Mucosa of rectum (tissue), 2 donors: Measurements from ENCODE around the gene MT1G.
A peak's percentile ranks its signal among the peaks of the same experiment; 100 is the strongest.
"Not testable (repeated sequence)": the region's sequence is repeated elsewhere in the genome, so short reads cannot be mapped to it uniquely, and the experiment has no call there.

Experiments
- H3K27ac ChIP-seq, 2 donors: one replicate each; pipeline ENCODE4 v1.7.0; 2013; ENCODE audit warnings: inconsistent platforms in 2 of 2, low read depth in 2 of 2, low read length in 2 of 2
- H3K27me3 ChIP-seq, 2 donors: one replicate each; pipeline ENCODE4 v1.7.0; 2013; ENCODE audit warnings: low read length in 2 of 2; ENCODE audit not compliant: control insufficient read depth in 2 of 2, insufficient read depth in 2 of 2
- H3K36me3 ChIP-seq, 2 donors: one replicate each; pipeline ENCODE4 v1.7.0; 2013; ENCODE audit warnings: low read length in 2 of 2; ENCODE audit not compliant: control insufficient read depth in 2 of 2, insufficient read depth in 2 of 2
- H3K4me1 ChIP-seq, 2 donors: one replicate each; pipeline ENCODE4 v1.7.0; 2013; ENCODE audit warnings: low read length in 2 of 2, mild to moderate bottlenecking in 1 of 2; ENCODE audit not compliant: control insufficient read depth in 2 of 2, insufficient read depth in 2 of 2
- H3K4me3 ChIP-seq, 2 donors: one replicate each; pipeline ENCODE4 v1.7.0; 2013; ENCODE audit warnings: low read length in 2 of 2
- H3K9ac ChIP-seq, 2 donors: one replicate each; pipeline ENCODE4 v1.7.0; 2013; ENCODE audit warnings: low read length in 2 of 2, low read depth in 1 of 2, mild to moderate bottlenecking in 1 of 2
- H3K9me3 ChIP-seq, 2 donors: one replicate each; pipeline ENCODE4 v1.7.0; 2013; ENCODE audit warnings: low read length in 2 of 2; ENCODE audit not compliant: control insufficient read depth in 2 of 2
- donor health status: healthy.
- donor health status: Normal muscosa, but diverticular disease.

MT1G gene

DNA sequence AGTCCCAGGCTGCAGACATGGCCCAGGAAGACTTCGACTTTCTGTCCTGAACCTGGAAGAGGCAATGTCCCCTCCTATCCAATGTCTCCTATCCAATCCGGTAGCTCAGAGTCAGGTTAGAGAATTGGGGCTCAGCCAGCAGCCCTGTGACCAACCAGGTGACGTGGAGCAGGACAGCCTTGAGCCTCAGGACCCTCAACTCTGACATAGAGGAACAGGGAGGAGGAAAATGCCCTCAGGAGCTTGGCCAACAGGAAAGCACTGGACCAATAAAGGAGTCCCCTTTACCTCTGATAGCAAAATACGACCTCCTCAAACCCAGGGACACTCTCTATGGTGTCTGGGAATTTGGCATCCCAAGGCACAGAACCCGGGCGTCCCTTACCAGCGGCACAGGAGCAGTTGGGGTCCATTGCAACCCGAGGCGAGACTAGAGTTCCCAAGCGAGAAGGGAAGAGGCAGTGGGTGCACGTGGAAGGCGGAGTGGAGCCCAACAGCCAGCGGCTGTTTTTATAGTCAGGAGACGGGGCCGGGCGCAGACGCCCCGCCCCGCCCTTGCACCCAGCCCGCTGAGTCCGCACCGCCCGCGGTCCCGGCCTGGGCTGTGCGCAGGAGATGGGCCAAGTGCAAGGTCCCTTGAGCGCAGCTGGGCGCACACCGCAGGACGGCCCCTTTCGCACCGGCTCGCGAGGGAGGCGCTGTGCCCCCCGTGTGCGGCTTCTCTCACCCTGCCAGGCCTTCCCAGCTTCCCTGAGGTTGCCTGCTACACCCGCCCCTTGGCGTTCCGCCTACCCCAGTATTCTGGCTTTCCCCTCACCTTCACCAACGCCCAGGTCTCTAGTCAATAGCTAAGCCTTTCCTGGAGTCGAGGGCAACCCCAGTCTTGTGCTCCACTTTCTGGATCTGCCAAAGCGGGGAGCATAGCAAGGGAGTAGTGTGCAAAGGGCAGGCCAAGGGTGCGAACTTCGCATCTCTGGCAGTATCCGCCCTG lies at the start of gene MT1G:
Gene MT1G (minus strand): TSS at position 485 of the 991 bp plus-strand sequence. CDS start 72 bp downstream, at position 413.
- H3K36me3 ChIP-seq, result no peaks in the 10 kb centered on the region
- no peaks in the 10 kb centered on the region for H3K9me3 ChIP-seq
- peaks cover 22 to 36% of the 10 kb centered on the region in 2 donors for H3K27me3 ChIP-seq
- H3K27ac ChIP-seq, result peak within 1 kb of the TSS; percentile 84
- peaks cover 27 to 31% of the 10 kb centered on the region in 2 donors for H3K4me1 ChIP-seq
- H3K4me3 ChIP-seq, result peak within 1 kb of the TSS; percentile 80 to 82
- peak within 1 kb of the TSS; percentile 75 to 84 for H3K9ac ChIP-seq

DNA sequence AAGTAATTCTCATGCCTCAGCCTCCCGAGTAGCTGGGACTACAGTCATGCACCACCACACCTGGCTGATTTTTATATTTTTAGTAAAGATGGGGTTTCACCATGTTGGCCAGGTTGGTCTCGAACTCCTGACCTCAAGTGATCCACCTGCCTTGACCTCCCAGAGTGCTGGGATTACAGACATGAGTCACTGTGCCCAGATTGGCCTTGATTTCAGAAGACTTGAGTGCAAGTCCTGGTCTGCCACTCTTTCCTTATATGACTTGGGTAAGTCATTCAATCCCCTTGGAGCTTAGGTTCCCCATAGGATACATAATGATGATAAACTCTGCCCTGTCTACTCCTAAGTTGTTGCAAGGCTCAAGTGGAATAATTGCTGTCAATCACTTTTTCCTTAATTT lies 49.7 kb upstream of the MT1G start:
- not testable (repeated sequence) for H3K36me3 ChIP-seq, H3K4me3 ChIP-seq, H3K27me3 ChIP-seq, H3K9me3 ChIP-seq, H3K9ac ChIP-seq, H3K4me1 ChIP-seq, H3K27ac ChIP-seq

- no peak overlapping the region for H3K4me3 ChIP-seq
- H3K9ac ChIP-seq, result no peak overlapping the region
Measured at GRCh38 chr16:56716761-56717160, 48.9 kb upstream of the MT1G start.

DNA sequence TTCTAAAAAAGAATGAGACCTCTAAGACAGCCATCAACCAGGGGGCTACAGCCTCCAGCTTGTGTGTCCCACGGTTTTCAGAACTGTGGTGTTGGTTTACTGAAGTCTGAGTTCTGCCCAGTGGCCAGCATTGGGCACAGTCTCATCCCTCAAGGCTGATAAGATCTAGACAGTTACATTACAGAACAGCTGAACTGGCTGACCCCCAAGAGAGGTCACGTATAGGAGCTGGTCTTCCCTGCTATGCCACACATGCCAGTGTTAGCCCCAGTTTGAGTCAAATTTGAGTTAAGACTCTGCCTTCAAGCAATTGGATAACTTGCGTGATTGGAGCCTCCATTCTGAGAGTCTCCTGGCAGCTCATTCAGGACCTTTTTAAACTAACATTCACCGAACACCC lies 47.3 kb upstream of the MT1G start:
- H3K4me3 ChIP-seq, result no peak overlapping the region
- no peaks in the 10 kb centered on the region for H3K36me3 ChIP-seq
- no peaks in the 10 kb centered on the region for H3K4me1 ChIP-seq
- no peak overlapping the region for H3K27ac ChIP-seq
- H3K9me3 ChIP-seq, result no peaks in the 10 kb centered on the region
- H3K9ac ChIP-seq, result no peak overlapping the region
- no peaks in the 10 kb centered on the region for H3K27me3 ChIP-seq

More at GRCh38 chr16:56716761-56717160, 48.9 kb upstream of the MT1G start:
- no peaks in the 10 kb centered on the region for H3K4me1 ChIP-seq
- no peak overlapping the region for H3K27ac ChIP-seq
- H3K27me3 ChIP-seq, result no peaks in the 10 kb centered on the region
- H3K36me3 ChIP-seq, result no peaks in the 10 kb centered on the region
- H3K9me3 ChIP-seq, result no peaks in the 10 kb centered on the region

GRCh38 chr16:56713794-56714193 lies 45.9 kb upstream of the MT1G start:
- H3K27ac ChIP-seq, result no peak overlapping the region
- H3K4me1 ChIP-seq, result no peaks in the 10 kb centered on the region
- no peak overlapping the region for H3K9ac ChIP-seq
- no peak overlapping the region for H3K4me3 ChIP-seq
- H3K27me3 ChIP-seq, result no peaks in the 10 kb centered on the region
- H3K36me3 ChIP-seq, result no peaks in the 10 kb centered on the region
- H3K9me3 ChIP-seq, result no peaks in the 10 kb centered on the region

DNA sequence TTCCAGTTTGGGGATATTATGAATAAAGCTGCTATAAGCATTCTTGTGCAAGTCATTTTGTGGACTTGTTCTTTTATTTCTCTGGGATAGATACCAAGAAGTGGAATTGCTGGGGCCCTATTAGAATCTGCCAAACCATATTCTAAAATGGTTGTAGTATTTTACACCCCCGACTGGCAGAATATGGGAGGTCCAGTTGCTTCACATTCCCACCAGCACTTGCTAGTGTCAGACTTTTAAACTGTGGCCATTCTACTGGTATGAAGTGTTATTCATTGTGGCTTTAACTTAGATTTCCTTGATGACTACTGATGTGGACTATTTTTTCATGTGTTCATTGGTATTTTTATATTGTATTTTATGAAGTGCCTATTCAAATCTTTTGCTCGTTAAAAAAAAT lies 44.0 kb upstream of the MT1G start:
- no peak overlapping the region for H3K4me3 ChIP-seq
- no peaks in the 10 kb centered on the region for H3K27me3 ChIP-seq
- H3K4me1 ChIP-seq, result no peaks in the 10 kb centered on the region
- H3K9ac ChIP-seq, result no peak overlapping the region
- H3K9me3 ChIP-seq, result no peaks in the 10 kb centered on the region
- no peak overlapping the region for H3K27ac ChIP-seq
- no peaks in the 10 kb centered on the region for H3K36me3 ChIP-seq

DNA sequence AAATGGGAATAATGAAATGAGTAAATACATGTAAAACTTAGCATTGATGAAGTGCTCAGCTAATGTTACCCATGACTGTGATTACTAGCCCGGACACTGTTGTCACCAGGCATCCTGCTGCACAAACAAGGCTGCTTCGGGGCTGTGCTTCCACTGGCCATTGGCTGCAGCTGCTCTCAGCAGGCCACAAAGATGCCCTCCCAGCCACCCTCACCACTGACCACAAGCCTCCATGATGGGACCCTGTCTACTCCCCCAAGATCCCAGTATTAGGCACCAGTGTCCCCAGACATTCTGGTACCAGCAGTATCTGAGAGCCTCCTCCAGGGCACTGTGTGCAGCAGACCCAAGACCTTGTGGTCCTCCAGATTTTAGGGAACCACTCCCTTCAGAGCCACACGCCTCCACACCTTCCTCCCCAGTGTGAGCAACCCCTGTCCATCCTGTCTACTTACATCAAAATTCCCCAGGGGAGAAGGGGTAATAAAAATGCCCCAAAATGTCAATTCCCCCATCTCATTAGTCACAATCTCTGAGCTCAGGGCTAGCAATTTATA lies 42.4 kb upstream of the MT1G start:
- no peak overlapping the region for H3K4me3 ChIP-seq

DNA sequence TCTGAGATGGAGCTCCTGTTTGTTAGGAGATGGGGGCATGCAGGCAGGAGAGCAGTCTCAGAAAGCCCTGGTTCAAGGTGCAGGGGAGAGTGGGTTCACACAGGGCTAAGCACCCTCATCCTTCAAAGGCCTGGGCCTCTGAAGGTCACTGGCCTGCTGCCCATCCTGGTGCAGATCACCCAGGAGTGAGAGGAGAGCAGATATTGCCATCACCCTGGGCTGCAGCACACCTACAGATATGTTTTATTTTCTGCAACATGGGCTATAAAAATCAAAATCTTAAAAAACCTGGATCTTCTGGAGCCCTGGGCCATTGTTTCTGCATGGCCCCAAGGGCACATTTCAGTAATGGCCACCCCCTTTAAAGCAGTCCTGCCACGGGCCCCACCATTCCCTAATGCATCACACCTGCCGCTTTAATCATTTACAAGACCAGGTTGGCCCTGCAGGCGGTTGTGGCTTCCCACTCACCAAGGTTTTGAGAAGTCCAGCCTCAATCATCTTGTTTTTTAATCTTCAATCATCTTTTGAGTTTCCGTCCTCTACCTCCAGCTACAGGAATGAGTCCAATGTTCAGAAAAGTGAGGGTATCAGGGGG lies 41.7 kb upstream of the MT1G start:
- no peak overlapping the region for H3K9ac ChIP-seq
- no peaks in the 10 kb centered on the region for H3K36me3 ChIP-seq
- no peaks in the 10 kb centered on the region for H3K4me1 ChIP-seq
- no peaks in the 10 kb centered on the region for H3K27me3 ChIP-seq
- H3K9me3 ChIP-seq, result no peaks in the 10 kb centered on the region
- H3K4me3 ChIP-seq, result no peak overlapping the region
- H3K27ac ChIP-seq, result no peak overlapping the region

More for the DNA sequence above, 42.4 kb upstream of the MT1G start:
- no peaks in the 10 kb centered on the region for H3K36me3 ChIP-seq
- no peak overlapping the region for H3K9ac ChIP-seq
- no peak overlapping the region for H3K27ac ChIP-seq
- no peaks in the 10 kb centered on the region for H3K9me3 ChIP-seq
- H3K4me1 ChIP-seq, result no peaks in the 10 kb centered on the region
- H3K27me3 ChIP-seq, result no peaks in the 10 kb centered on the region

- Histone ChIP-seq H3K27ac (no peak overlapping the region), H3K27me3 (no peaks in the 10 kb centered on the region), H3K9me3 (no peaks in the 10 kb centered on the region), H3K9ac (no peak overlapping the region), H3K4me3 (no peak overlapping the region), H3K36me3 (no peaks in the 10 kb centered on the region), H3K4me1 (no peaks in the 10 kb centered on the region)
Measured at GRCh38 chr16:56708525-56709442, 40.9 kb upstream of the MT1G start.
